ENCODE data around the gene AFAP1L1. TPM values are rescaled to one million over a fixed set of nuclear protein-coding genes. Genes with fewer than 3 reads are reported as not detected.

Gene AFAP1L1
- total RNA-seq, 1 donor from 2014 or later: not detected

- intact Hi-C loops (cut with micrococcal nuclease): no loop called here
- Mint-ChIP-seq H3K27ac (no peak overlapping the region), H3K27me3 (peaks cover 20% of the 10 kb centered on the region), H3K9me3 (no peaks in the 10 kb centered on the region), H3K36me3 (ENCODE audit: low read depth) (no peaks in the 10 kb centered on the region), H3K4me1 (no peaks in the 10 kb centered on the region), H3K4me3 (no peak overlapping the region)
- TF ChIP-seq CTCF (IDR thresholded peaks at IDR 0.05): no peak
- ChIA-PET POLR2A (no interaction called here), CTCF (no interaction called here)
- DNase-seq: no peak
- ATAC-seq (ENCODE audit: low read depth): no peak
These were observed 42.9 kb upstream of the AFAP1L1 start for GRCh38 chr5:149228618-149229297.

GRCh38 chr5:149229298-149229937, 42.2 kb upstream of the AFAP1L1 start:
- ATAC-seq (ENCODE audit: low read depth): no peak
- TF ChIP-seq CTCF (IDR thresholded peaks at IDR 0.05): no peak
- CTCF ChIA-PET: no interaction called here
- no peak overlapping the region for H3K4me3 Mint-ChIP-seq
- intact Hi-C loops (cut with micrococcal nuclease): no loop called here
- H3K27me3 Mint-ChIP-seq: peaks cover 21% of the 10 kb centered on the region
- H3K27ac Mint-ChIP-seq: no peak overlapping the region
- no peaks in the 10 kb centered on the region for H3K36me3 Mint-ChIP-seq (ENCODE audit: low read depth)
- POLR2A ChIA-PET: no interaction called here
- no peak for DNase-seq
- H3K9me3 Mint-ChIP-seq: no peaks in the 10 kb centered on the region
- H3K4me1 Mint-ChIP-seq: no peaks in the 10 kb centered on the region

- no peak overlapping the region for H3K27ac Mint-ChIP-seq
- no peaks in the 10 kb centered on the region for H3K9me3 Mint-ChIP-seq
- H3K4me1 Mint-ChIP-seq: peaks cover 10% of the 10 kb centered on the region
- CTCF ChIA-PET: no interaction called here
- H3K4me3 Mint-ChIP-seq: no peak overlapping the region
- no peaks in the 10 kb centered on the region for H3K36me3 Mint-ChIP-seq (ENCODE audit: low read depth)
- TF ChIP-seq CTCF (IDR thresholded peaks at IDR 0.05): no peak
- DNase-seq (no peak), ATAC-seq (ENCODE audit: low read depth) (no peak)
- POLR2A ChIA-PET: no interaction called here
- intact Hi-C loops (cut with micrococcal nuclease): no loop called here
- peaks cover 10% of the 10 kb centered on the region for H3K27me3 Mint-ChIP-seq
These were observed 35.8 kb upstream of the AFAP1L1 start for GRCh38 chr5:149235841-149236240.

GRCh38 chr5:149237662-149238061, 34.0 kb upstream of the AFAP1L1 start:
- no peak for DNase-seq
- no peak overlapping the region for H3K4me3 Mint-ChIP-seq
- no peak for TF ChIP-seq CTCF (IDR thresholded peaks at IDR 0.05)
- CTCF ChIA-PET: no interaction called here
- peaks cover 6% of the 10 kb centered on the region for H3K27me3 Mint-ChIP-seq
- POLR2A ChIA-PET: no interaction called here
- no peak for ATAC-seq (ENCODE audit: low read depth)
- intact Hi-C loops (cut with micrococcal nuclease): no loop called here
- no peaks in the 10 kb centered on the region for H3K9me3 Mint-ChIP-seq
- no peaks in the 10 kb centered on the region for H3K36me3 Mint-ChIP-seq (ENCODE audit: low read depth)
- H3K27ac Mint-ChIP-seq: no peak overlapping the region
- H3K4me1 Mint-ChIP-seq: peaks cover 10% of the 10 kb centered on the region

- CTCF ChIA-PET: no interaction called here
- TF ChIP-seq CTCF (IDR thresholded peaks at IDR 0.05): no peak
- POLR2A ChIA-PET: no interaction called here
- no peak overlapping the region for H3K27ac Mint-ChIP-seq
- H3K9me3 Mint-ChIP-seq: no peaks in the 10 kb centered on the region
- ATAC-seq (ENCODE audit: low read depth) (no peak), DNase-seq (no peak)
- H3K27me3 Mint-ChIP-seq: peaks cover 7% of the 10 kb centered on the region
- no peak overlapping the region for H3K4me3 Mint-ChIP-seq
- intact Hi-C loops (cut with micrococcal nuclease): no loop called here
- no peaks in the 10 kb centered on the region for H3K36me3 Mint-ChIP-seq (ENCODE audit: low read depth)
- H3K4me1 Mint-ChIP-seq: peaks cover 10% of the 10 kb centered on the region
These were observed 33.1 kb upstream of the AFAP1L1 start for GRCh38 chr5:149238540-149238939.
